CD14-positive monocyte (primary cell): ENCODE data around the gene PFKP. TPM values are rescaled to one million over a fixed set of nuclear protein-coding genes. Genes with fewer than 3 reads are reported as not detected.

Experiments
- DNase-seq, 3 donors: peaks; one replicate each; pipeline ENCODE4 v3.0.0-alpha.2; 2011 to 2022
- H2AFZ ChIP-seq: 2 replicates; pipeline ENCODE4 v1.6.0; 2012; ENCODE audit warnings: mild to moderate bottlenecking, low read depth, low read length, inconsistent platforms; ENCODE audit not compliant: insufficient read depth, poor library complexity, severe bottlenecking
- H3K27ac ChIP-seq, 2 donors: 1 replicate in 1 of 2; 2 replicates in 1 of 2; pipeline ENCODE4 v1.5.1; 2012 to 2013; ENCODE audit warnings: low read length in 2 of 2, control low read depth in 1 of 2, inconsistent platforms in 1 of 2, low read depth in 1 of 2, mild to moderate bottlenecking in 1 of 2
- H3K27me3 ChIP-seq, 2 donors: one replicate each; pipeline versions ENCODE4 v1.6.0 to v1.6.1; 2011 to 2013; ENCODE audit warnings: low read length in 2 of 2; ENCODE audit not compliant: control insufficient read depth in 2 of 2, insufficient read depth in 2 of 2
- H3K36me3 ChIP-seq, 2 donors: replicated peaks in 1 of 2; 1 replicate in 1 of 2; 2 replicates in 1 of 2; pipeline versions ENCODE4 v1.5.1 to v1.6.1; 2012 to 2013; ENCODE audit warnings: low read length in 2 of 2, control low read depth in 1 of 2, inconsistent platforms in 1 of 2, mild to moderate bottlenecking in 1 of 2; ENCODE audit not compliant: insufficient read depth in 2 of 2, control insufficient read depth in 1 of 2
- H3K4me1 ChIP-seq, 2 donors: 1 replicate in 1 of 2; 2 replicates in 1 of 2; pipeline versions ENCODE4 v1.5.1 to v1.6.1; 2012 to 2013; ENCODE audit warnings: low read length in 2 of 2, control low read depth in 1 of 2, inconsistent platforms in 1 of 2, mild to moderate bottlenecking in 1 of 2, moderate library complexity in 1 of 2; ENCODE audit not compliant: insufficient read depth in 2 of 2, control insufficient read depth in 1 of 2
- H3K4me2 ChIP-seq: replicated peaks from 2 replicates; pipeline ENCODE3; 2012; ENCODE audit warnings: low read length, moderate library complexity, mild to moderate bottlenecking; ENCODE audit not compliant: poor library complexity, severe bottlenecking; ENCODE audit errors: extremely low read depth
- H3K4me3 ChIP-seq, 3 experiments: fragments of 200-600 bp in 1 of 3; sonication (generic) in 1 of 3; replicated peaks in 1 of 3; 1 replicate in 2 of 3; 2 replicates in 1 of 3; pipeline ENCODE4 v1.5.1; 2011 to 2013; ENCODE audit warnings: low read length in 3 of 3, mild to moderate bottlenecking in 3 of 3, control low read depth in 2 of 3, low read depth in 2 of 3, inconsistent platforms in 1 of 3, moderate library complexity in 1 of 3
- H3K79me2 ChIP-seq: 2 replicates; pipeline ENCODE4 v1.6.0; 2012; ENCODE audit warnings: mild to moderate bottlenecking, control low read depth, inconsistent platforms, low read length, moderate library complexity; ENCODE audit not compliant: insufficient read depth
- H3K9ac ChIP-seq: 2 replicates; pipeline ENCODE4 v1.6.0; 2017; ENCODE audit warnings: low read length, mild to moderate bottlenecking; ENCODE audit not compliant: insufficient read depth, poor library complexity, severe bottlenecking
- H3K9me3 ChIP-seq, 2 donors: replicated peaks in 1 of 2; 1 replicate in 1 of 2; 2 replicates in 1 of 2; pipeline versions ENCODE4 v1.5.1 to v1.6.1; 2012 to 2013; ENCODE audit warnings: low read length in 2 of 2, control low read depth in 1 of 2; ENCODE audit not compliant: control insufficient read depth in 1 of 2, insufficient read depth in 1 of 2
- H4K20me1 ChIP-seq: 2 replicates; pipeline ENCODE4 v1.6.0; 2012; ENCODE audit warnings: mild to moderate bottlenecking, low read length, control low read depth, moderate library complexity; ENCODE audit not compliant: insufficient read depth
- H3K27ac Mint-ChIP-seq, 7 donors: one replicate each; pipeline ENCODE4 v1.8.0; 2020; ENCODE audit warnings: mild to moderate bottlenecking in 7 of 7, mixed read lengths in 7 of 7, moderate library complexity in 6 of 7, inconsistent platforms in 2 of 7
- H3K27me3 Mint-ChIP-seq, 3 donors: one replicate each; pipeline ENCODE4 v1.8.0; 2021 to 2022; ENCODE audit warnings: low read depth in 3 of 3, mild to moderate bottlenecking in 3 of 3, mixed read lengths in 3 of 3, moderate library complexity in 3 of 3, inconsistent platforms in 1 of 3
- H3K36me3 Mint-ChIP-seq, 2 donors: one replicate each; pipeline ENCODE4 v1.8.0; 2020; ENCODE audit warnings: mixed read lengths in 2 of 2, inconsistent platforms in 1 of 2, mild to moderate bottlenecking in 1 of 2
- H3K4me1 Mint-ChIP-seq: one replicate; pipeline ENCODE4 v1.8.0; 2020; ENCODE audit warnings: mild to moderate bottlenecking, mixed read lengths
- H3K4me3 Mint-ChIP-seq, 2 donors: one replicate each; pipeline ENCODE4 v1.8.0; 2020; ENCODE audit warnings: mild to moderate bottlenecking in 2 of 2, mixed read lengths in 2 of 2, moderate library complexity in 1 of 2
- H3K9me3 Mint-ChIP-seq, 7 donors: one replicate each; pipeline ENCODE4 v1.8.0; 2020 to 2022; ENCODE audit warnings: mixed read lengths in 7 of 7, mild to moderate bottlenecking in 6 of 7, moderate library complexity in 6 of 7, inconsistent platforms in 2 of 7
- WGBS: methylation state at CpG from one replicate; pipeline ENCODE4 v1.1.5; 2013; ENCODE audit warnings: missing lambda C conversion rate; ENCODE audit not compliant: insufficient coverage; 5-methylcytosine and 5-hydroxymethylcytosine counted together
- intact Hi-C, 2 donors: fragments of 100-400 bp; cut with micrococcal nuclease; formaldehyde crosslinking; loops; one replicate each; pipeline versions ENCODE4 v1.15.0 to v1.15.1; 2023
- polyA plus RNA-seq, 3 donors: library from polyadenylated mRNA; depleted of rRNA in 1 of 3; unstranded in 2 of 3; stranded (reverse) in 1 of 3; fragments of 300-500 nt in 2 of 3; fragments of >200 nt in 1 of 3; fragmentation: Illumina TruSeq in 2 of 3; gene quantifications; 1 replicate in 2 of 3; 2 replicates in 1 of 3; pipeline ENCODE4 v1.2.3, GENCODE V29; 2012 to 2021
- TF ChIP-seq, protein P1 (sequence below): fragments of 200-600 bp; IDR thresholded peaks from one replicate; pipeline ENCODE4 v1.8.0; 2022; ENCODE audit warnings: antibody characterized with exemption, mild to moderate bottlenecking

PFKP gene
- polyA plus RNA-seq, 3 donors = 6.5 to 14.2 (median 8.1) TPM

GRCh38 chr10:3109196-3109595, 41.8 kb downstream of the PFKP start:
- H3K36me3 ChIP-seq = peaks cover 42 to 84% of the 10 kb centered on the region in 2 donors
- no peak overlapping the region for H3K4me2 ChIP-seq
- H3K9me3 ChIP-seq = no peaks in the 10 kb centered on the region
- H3K36me3 Mint-ChIP-seq = peaks cover 62 to 63% of the 10 kb centered on the region in 2 donors
- TF ChIP-seq, protein P1, sequence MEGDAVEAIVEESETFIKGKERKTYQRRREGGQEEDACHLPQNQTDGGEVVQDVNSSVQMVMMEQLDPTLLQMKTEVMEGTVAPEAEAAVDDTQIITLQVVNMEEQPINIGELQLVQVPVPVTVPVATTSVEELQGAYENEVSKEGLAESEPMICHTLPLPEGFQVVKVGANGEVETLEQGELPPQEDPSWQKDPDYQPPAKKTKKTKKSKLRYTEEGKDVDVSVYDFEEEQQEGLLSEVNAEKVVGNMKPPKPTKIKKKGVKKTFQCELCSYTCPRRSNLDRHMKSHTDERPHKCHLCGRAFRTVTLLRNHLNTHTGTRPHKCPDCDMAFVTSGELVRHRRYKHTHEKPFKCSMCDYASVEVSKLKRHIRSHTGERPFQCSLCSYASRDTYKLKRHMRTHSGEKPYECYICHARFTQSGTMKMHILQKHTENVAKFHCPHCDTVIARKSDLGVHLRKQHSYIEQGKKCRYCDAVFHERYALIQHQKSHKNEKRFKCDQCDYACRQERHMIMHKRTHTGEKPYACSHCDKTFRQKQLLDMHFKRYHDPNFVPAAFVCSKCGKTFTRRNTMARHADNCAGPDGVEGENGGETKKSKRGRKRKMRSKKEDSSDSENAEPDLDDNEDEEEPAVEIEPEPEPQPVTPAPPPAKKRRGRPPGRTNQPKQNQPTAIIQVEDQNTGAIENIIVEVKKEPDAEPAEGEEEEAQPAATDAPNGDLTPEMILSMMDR = no peak
- no peaks in the 10 kb centered on the region for H3K4me1 Mint-ChIP-seq
- peak overlapping the region in 1 of 7 donors; percentile 55 for H3K27ac Mint-ChIP-seq
- no peak overlapping the region for H3K4me3 ChIP-seq
- H3K4me3 Mint-ChIP-seq = no peak overlapping the region
- H3K27me3 Mint-ChIP-seq = no peaks in the 10 kb centered on the region
- no peaks in the 10 kb centered on the region for H3K4me1 ChIP-seq
- no peak for DNase-seq
- H3K79me2 ChIP-seq = no peaks in the 10 kb centered on the region
- no peaks in the 10 kb centered on the region for H3K9me3 Mint-ChIP-seq
- no peak overlapping the region for H3K9ac ChIP-seq
- 94% methylated on average over 18 of the region's 21 CpGs for WGBS
- H3K27ac ChIP-seq = no peak overlapping the region
- H3K27me3 ChIP-seq = no peaks in the 10 kb centered on the region
- intact Hi-C loops = no loop called here
- H2AFZ ChIP-seq = no peak overlapping the region
- no peaks in the 10 kb centered on the region for H4K20me1 ChIP-seq

DNA sequence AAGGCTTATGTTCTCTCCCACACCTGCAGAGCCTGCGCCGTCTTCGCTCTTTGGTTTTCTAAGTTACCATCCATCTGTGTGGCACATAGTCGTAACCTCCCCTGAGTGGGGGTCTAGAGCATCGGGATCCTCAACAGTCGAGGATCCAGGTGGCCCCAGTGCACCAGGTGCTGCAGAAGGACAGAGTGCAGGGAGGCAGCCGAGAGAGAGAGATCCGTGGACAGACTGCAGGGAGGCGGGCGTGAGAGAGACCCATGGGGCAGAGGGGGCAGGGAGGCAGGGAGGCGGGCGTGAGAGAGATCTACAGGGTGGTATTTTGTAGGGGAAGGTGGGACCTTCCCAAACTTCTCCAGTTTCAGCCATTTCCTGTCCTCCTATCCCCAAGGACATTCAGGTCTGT, 42.3 kb downstream of the PFKP start:
- intact Hi-C loops = no loop called here
- H3K9me3 ChIP-seq = no peaks in the 10 kb centered on the region
- Mint-ChIP-seq H3K27ac (peak overlapping the region in 2 of 7 donors; percentile 55 to 62), H3K4me3 (no peak overlapping the region), H3K27me3 (no peaks in the 10 kb centered on the region), H3K4me1 (no peaks in the 10 kb centered on the region), H3K36me3 (peaks cover 62 to 63% of the 10 kb centered on the region in 2 donors), H3K9me3 (no peaks in the 10 kb centered on the region)
- TF ChIP-seq, protein P1 = no peak
- H3K4me3 ChIP-seq = no peak overlapping the region
- H4K20me1 ChIP-seq = no peaks in the 10 kb centered on the region
- H3K27me3 ChIP-seq = no peaks in the 10 kb centered on the region
- no peak for DNase-seq
- no peak overlapping the region for H2AFZ ChIP-seq
- 83% methylated on average over 6 of the region's 12 CpGs for WGBS
- no peaks in the 10 kb centered on the region for H3K79me2 ChIP-seq
- peaks cover 39 to 84% of the 10 kb centered on the region in 2 donors for H3K36me3 ChIP-seq
- no peak overlapping the region for H3K4me2 ChIP-seq
- H3K27ac ChIP-seq = no peak overlapping the region
- no peaks in the 10 kb centered on the region for H3K4me1 ChIP-seq
- no peak overlapping the region for H3K9ac ChIP-seq
